Measurements from ENCODE around the gene TM9SF1. TPM values are rescaled to one million over a fixed set of nuclear protein-coding genes. Genes with fewer than 3 reads are reported as not detected.

TM9SF1 gene
- total and polyA plus RNA-seq, 2 of the 13 experiments (the other 11 are each of a cell fraction or from before 2014, with no cell fraction given) = 83.2 to 110 TPM

- TF ChIP-seq SNAI1 (CRISPR knock-in tag; IDR thresholded peaks at IDR 0.05; ENCODE audit: borderline replicate concordance) (no peak), ZNF549 (CRISPR knock-in tag; IDR thresholded peaks at IDR 0.05) (0 out of 2 replicates have a peak, but pooled peaks have one; percentile 83), SETDB1 (CRISPR knock-in tag; IDR thresholded peaks at IDR 0.05; ENCODE audit: borderline replicate concordance) (no peak), CBX5 (CRISPR knock-in tag; IDR thresholded peaks at IDR 0.05; ENCODE audit: borderline replicate concordance) (peak; percentile 91; the same call in 1 of the 2 replicates), NFE2L2 (IDR thresholded peaks at IDR 0.05; ENCODE audit: low read length) (no peak; the same call in 1 of the 2 replicates), NFE2L1 (CRISPR knock-in tag; IDR thresholded peaks at IDR 0.05; ENCODE audit: borderline replicate concordance) (peak; percentile 32; the same call in 1 of the 2 replicates), ZNF367 (CRISPR knock-in tag; IDR thresholded peaks at IDR 0.05; ENCODE audit: borderline replicate concordance) (peak; percentile 93), SP5 (CRISPR knock-in tag; IDR thresholded peaks at IDR 0.05; ENCODE audit: borderline replicate concordance, low read depth) (peak; percentile 74), CBX2 (IDR thresholded peaks at IDR 0.05; ENCODE audit: low read depth, low read length) (no peak), CBX2 (CRISPR knock-in tag; IDR thresholded peaks at IDR 0.05; ENCODE audit: low read depth) (no peak), CBFB (CRISPR knock-in tag; IDR thresholded peaks at IDR 0.05) (peak; percentile 95), ATRX (CRISPR knock-in tag; IDR thresholded peaks at IDR 0.05; ENCODE audit: borderline replicate concordance) (no peak)
- TF ChIP-seq, protein P1, sequence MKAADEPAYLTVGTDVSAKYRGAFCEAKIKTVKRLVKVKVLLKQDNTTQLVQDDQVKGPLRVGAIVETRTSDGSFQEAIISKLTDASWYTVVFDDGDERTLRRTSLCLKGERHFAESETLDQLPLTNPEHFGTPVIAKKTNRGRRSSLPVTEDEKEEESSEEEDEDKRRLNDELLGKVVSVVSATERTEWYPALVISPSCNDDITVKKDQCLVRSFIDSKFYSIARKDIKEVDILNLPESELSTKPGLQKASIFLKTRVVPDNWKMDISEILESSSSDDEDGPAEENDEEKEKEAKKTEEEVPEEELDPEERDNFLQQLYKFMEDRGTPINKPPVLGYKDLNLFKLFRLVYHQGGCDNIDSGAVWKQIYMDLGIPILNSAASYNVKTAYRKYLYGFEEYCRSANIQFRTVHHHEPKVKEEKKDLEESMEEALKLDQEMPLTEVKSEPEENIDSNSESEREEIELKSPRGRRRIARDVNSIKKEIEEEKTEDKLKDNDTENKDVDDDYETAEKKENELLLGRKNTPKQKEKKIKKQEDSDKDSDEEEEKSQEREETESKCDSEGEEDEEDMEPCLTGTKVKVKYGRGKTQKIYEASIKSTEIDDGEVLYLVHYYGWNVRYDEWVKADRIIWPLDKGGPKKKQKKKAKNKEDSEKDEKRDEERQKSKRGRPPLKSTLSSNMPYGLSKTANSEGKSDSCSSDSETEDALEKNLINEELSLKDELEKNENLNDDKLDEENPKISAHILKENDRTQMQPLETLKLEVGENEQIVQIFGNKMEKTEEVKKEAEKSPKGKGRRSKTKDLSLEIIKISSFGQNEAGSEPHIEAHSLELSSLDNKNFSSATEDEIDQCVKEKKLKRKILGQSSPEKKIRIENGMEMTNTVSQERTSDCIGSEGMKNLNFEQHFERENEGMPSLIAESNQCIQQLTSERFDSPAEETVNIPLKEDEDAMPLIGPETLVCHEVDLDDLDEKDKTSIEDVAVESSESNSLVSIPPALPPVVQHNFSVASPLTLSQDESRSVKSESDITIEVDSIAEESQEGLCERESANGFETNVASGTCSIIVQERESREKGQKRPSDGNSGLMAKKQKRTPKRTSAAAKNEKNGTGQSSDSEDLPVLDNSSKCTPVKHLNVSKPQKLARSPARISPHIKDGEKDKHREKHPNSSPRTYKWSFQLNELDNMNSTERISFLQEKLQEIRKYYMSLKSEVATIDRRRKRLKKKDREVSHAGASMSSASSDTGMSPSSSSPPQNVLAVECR (CRISPR knock-in tag; IDR thresholded peaks at IDR 0.05; ENCODE audit: borderline replicate concordance) = peak; percentile 100
- TF ChIP-seq, protein P2, sequence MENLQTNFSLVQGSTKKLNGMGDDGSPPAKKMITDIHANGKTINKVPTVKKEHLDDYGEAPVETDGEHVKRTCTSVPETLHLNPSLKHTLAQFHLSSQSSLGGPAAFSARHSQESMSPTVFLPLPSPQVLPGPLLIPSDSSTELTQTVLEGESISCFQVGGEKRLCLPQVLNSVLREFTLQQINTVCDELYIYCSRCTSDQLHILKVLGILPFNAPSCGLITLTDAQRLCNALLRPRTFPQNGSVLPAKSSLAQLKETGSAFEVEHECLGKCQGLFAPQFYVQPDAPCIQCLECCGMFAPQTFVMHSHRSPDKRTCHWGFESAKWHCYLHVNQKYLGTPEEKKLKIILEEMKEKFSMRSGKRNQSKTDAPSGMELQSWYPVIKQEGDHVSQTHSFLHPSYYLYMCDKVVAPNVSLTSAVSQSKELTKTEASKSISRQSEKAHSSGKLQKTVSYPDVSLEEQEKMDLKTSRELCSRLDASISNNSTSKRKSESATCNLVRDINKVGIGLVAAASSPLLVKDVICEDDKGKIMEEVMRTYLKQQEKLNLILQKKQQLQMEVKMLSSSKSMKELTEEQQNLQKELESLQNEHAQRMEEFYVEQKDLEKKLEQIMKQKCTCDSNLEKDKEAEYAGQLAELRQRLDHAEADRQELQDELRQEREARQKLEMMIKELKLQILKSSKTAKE (CRISPR knock-in tag; IDR thresholded peaks at IDR 0.05; ENCODE audit: borderline replicate concordance) = peak; percentile 78; the same call in 1 of the 2 replicates
- TF ChIP-seq, protein P3, sequence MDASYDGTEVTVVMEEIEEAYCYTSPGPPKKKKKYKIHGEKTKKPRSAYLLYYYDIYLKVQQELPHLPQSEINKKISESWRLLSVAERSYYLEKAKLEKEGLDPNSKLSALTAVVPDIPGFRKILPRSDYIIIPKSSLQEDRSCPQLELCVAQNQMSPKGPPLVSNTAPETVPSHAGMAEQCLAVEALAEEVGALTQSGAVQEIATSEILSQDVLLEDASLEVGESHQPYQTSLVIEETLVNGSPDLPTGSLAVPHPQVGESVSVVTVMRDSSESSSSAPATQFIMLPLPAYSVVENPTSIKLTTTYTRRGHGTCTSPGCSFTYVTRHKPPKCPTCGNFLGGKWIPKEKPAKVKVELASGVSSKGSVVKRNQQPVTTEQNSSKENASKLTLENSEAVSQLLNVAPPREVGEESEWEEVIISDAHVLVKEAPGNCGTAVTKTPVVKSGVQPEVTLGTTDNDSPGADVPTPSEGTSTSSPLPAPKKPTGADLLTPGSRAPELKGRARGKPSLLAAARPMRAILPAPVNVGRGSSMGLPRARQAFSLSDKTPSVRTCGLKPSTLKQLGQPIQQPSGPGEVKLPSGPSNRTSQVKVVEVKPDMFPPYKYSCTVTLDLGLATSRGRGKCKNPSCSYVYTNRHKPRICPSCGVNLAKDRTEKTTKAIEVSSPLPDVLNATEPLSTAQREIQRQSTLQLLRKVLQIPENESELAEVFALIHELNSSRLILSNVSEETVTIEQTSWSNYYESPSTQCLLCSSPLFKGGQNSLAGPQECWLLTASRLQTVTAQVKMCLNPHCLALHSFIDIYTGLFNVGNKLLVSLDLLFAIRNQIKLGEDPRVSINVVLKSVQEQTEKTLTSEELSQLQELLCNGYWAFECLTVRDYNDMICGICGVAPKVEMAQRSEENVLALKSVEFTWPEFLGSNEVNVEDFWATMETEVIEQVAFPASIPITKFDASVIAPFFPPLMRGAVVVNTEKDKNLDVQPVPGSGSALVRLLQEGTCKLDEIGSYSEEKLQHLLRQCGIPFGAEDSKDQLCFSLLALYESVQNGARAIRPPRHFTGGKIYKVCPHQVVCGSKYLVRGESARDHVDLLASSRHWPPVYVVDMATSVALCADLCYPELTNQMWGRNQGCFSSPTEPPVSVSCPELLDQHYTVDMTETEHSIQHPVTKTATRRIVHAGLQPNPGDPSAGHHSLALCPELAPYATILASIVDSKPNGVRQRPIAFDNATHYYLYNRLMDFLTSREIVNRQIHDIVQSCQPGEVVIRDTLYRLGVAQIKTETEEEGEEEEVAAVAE (CRISPR knock-in tag; IDR thresholded peaks at IDR 0.05; ENCODE audit: borderline replicate concordance) = peak; percentile 95; the same call in 1 of the 2 replicates
These were observed 18.0 kb upstream of the TM9SF1 start, which contains the start of gene CHMP4A (continued) for GRCh38 chr14:24212924-24213865.
